ENCODE data around the gene C4BPA.

Gene C4BPA

GRCh38 chr1:207191061-207191460 is 87.0 kb downstream of the C4BPA start:
- H3K4me1 ChIP-seq = no peaks in the 10 kb centered on the region
- H3K27ac ChIP-seq = no peak overlapping the region
- no peak overlapping the region for H3K9ac ChIP-seq
- H3K4me3 ChIP-seq (ENCODE audit: low read depth, low read length) = no peak overlapping the region
- no peaks in the 10 kb centered on the region for H3K79me2 ChIP-seq
- H3K4me2 ChIP-seq (ENCODE audit: low read length) = no peak overlapping the region
- no peaks in the 10 kb centered on the region for H3K9me3 ChIP-seq (ENCODE audit: control insufficient read depth, low read length)
- no peak overlapping the region for H2AFZ ChIP-seq
- H3K36me3 ChIP-seq (ENCODE audit: control insufficient read depth, insufficient read depth, low read length) = no peaks in the 10 kb centered on the region
- H3K27me3 ChIP-seq (ENCODE audit: control insufficient read depth, insufficient read depth, low read length) = no peaks in the 10 kb centered on the region
- TF ChIP-seq CTCF (IDR thresholded peaks at IDR 0.05) = no peak

GRCh38 chr1:207191776-207192175 is 87.7 kb downstream of the C4BPA start:
- Histone ChIP-seq H3K9me3 (ENCODE audit: control insufficient read depth, low read length) (no peaks in the 10 kb centered on the region), H3K4me3 (ENCODE audit: low read depth, low read length) (no peak overlapping the region), H3K27me3 (ENCODE audit: control insufficient read depth, insufficient read depth, low read length) (no peaks in the 10 kb centered on the region), H3K4me1 (no peaks in the 10 kb centered on the region), H2AFZ (no peak overlapping the region), H3K27ac (no peak overlapping the region), H3K79me2 (no peaks in the 10 kb centered on the region), H3K4me2 (ENCODE audit: low read length) (no peak overlapping the region), H3K36me3 (ENCODE audit: control insufficient read depth, insufficient read depth, low read length) (no peaks in the 10 kb centered on the region), H3K9ac (no peak overlapping the region)
- TF ChIP-seq CTCF (IDR thresholded peaks at IDR 0.05) = no peak

- no peak overlapping the region for H3K27ac ChIP-seq
- H3K9me3 ChIP-seq (ENCODE audit: control insufficient read depth, low read length) = no peaks in the 10 kb centered on the region
- TF ChIP-seq CTCF (IDR thresholded peaks at IDR 0.05) = no peak
Observed at GRCh38 chr1:207194197-207194596, 90.2 kb downstream of the C4BPA start.

More at GRCh38 chr1:207194197-207194596, 90.2 kb downstream of the C4BPA start:
- Histone ChIP-seq H3K4me3 (ENCODE audit: low read depth, low read length) (no peak overlapping the region), H2AFZ (no peak overlapping the region), H3K4me2 (ENCODE audit: low read length) (no peak overlapping the region), H3K4me1 (no peaks in the 10 kb centered on the region), H3K9ac (no peak overlapping the region), H3K79me2 (no peaks in the 10 kb centered on the region), H3K36me3 (ENCODE audit: control insufficient read depth, insufficient read depth, low read length) (no peaks in the 10 kb centered on the region), H3K27me3 (ENCODE audit: control insufficient read depth, insufficient read depth, low read length) (no peaks in the 10 kb centered on the region)

Data from parathyroid adenoma (tissue), 2 donors.